Motor neuron (in vitro differentiated cells): Measurements from ENCODE around the gene ZBTB16. TPM values are rescaled to one million over a fixed set of nuclear protein-coding genes. Genes with fewer than 3 reads are reported as not detected.
A peak's percentile ranks its signal among the peaks of the same experiment; 100 is the strongest.

Experiments
- ATAC-seq, 8 experiments: fragments of 200-7000 bp; cut with Tn5 transposase; replicated peaks in 6 of 8; 2 replicates each; pipeline ENCODE4 v1.8.0; 2021; ENCODE audit warnings: mild to moderate bottlenecking in 8 of 8, moderate library complexity in 8 of 8
- H3K27ac ChIP-seq, 2 donors: fragments of 250-450 bp; sonication (Bioruptor Pico); 2 replicates each; pipeline ENCODE4 v1.9.0; 2021; ENCODE audit warnings: antibody characterized with exemption in 2 of 2, mild to moderate bottlenecking in 2 of 2, moderate library complexity in 1 of 2
- H3K4me1 ChIP-seq, 2 donors: fragments of 250-450 bp; sonication (Bioruptor Pico); replicated peaks in 1 of 2; 2 replicates each; pipeline ENCODE4 v1.6.1; 2021; ENCODE audit warnings: antibody characterized with exemption in 2 of 2, mild to moderate bottlenecking in 2 of 2, moderate library complexity in 1 of 2
- H3K4me3 ChIP-seq, 5 donors: fragments of 250-450 bp; sonication (Bioruptor Pico); 2 replicates each; pipeline ENCODE4 v1.9.0; 2021; ENCODE audit warnings: antibody characterized with exemption in 5 of 5, mild to moderate bottlenecking in 5 of 5, moderate library complexity in 4 of 5
- WGBS, 10 experiments: fragments of 450-650 bp; shearing (Covaris generic); methylation state at CpG; one replicate each; pipeline ENCODE4 v1.0.0; 2022; 5-methylcytosine and 5-hydroxymethylcytosine counted together
- in situ Hi-C, 9 experiments: fragments of 400-800 bp; cut with MboI; loops; one replicate each; pipeline ENCODE4 v1.15.0; 2021; ENCODE audit warnings: low sequenced_read_pairs in 9 of 9, low pct_unique_long_range_greater_than_20kb in 2 of 9; ENCODE audit not compliant: unreplicated experiment in 9 of 9
- total RNA-seq, 8 experiments: library from RNA; unstranded; fragments of 300-600 nt; gene quantifications; 2 replicates each; pipeline versions ENCODE4 v1.2.3 to v1.2.4, GENCODE V29; 2022

Gene ZBTB16
- total RNA-seq, 8 experiments from 2014 or later, result 0.07 to 26.6 (median 7.3) TPM; not detected in 1

DNA sequence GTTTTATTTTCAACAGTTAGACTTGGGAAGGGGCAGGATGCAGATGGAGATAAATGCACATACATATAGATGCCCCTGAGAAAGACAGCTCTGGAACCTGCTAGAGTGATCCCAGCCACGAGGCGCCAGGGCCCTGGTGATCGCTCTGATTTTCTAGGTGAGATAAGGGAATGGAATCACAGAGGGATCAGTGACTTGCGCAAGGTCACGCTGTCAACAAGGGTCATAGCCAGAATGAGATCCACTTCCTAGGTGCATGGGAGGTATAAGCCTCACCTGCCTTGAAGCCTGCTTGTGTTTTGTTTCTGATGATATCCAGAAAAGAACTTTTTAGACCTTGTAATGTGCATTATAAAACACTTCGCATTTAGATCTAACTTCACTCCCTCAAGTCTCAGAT is 47.5 kb downstream of the ZBTB16 start:
- no peak overlapping the region for H3K27ac ChIP-seq
- ATAC-seq, result no peak
- 67 to 100% (median 88%) methylated on average over 1 to 6 of the region's 6 CpGs for WGBS, 10 experiments
- no peak overlapping the region for H3K4me3 ChIP-seq
- in situ Hi-C loops, result no loop called here
- peaks cover 39 to 45% of the 10 kb centered on the region in 2 donors for H3K4me1 ChIP-seq

DNA sequence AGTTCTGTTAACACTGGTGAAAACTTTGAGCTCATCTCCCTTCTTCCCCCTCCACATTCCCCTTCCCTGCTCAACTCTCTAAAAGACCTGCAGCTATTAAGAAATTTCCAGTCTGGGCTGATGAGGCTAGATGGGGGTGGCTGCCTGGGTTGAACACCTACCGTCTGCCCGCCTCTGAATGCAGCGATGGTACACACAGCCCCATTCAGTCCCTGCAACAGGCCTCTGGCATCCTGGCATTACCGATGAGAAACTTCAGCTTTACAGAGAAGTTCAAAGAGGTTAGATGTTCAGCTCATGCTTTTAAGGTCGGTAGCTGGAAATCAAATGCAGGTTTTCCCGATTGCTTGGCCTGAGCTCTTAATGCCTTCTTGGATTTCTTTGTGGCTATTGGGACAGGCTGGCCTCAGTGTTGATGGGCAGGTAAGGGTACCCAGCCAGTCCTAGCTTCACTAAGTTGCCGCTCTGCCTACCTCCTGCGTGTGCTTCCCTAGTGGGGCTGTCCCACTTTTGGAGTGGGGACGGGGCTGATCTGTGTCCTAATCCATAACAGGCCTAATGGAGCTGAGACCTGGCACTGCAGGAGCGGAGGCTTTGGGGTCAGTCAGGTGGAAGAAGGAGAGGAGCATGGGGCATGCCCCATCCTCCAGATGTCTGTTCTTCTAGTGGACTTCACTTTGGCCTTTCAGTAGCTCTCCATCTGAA is 49.1 kb downstream of the ZBTB16 start:
- WGBS, 10 experiments, result 89 to 100% (median 94%) methylated on average over 2 to 5 of the region's 10 CpGs; no CpG with 5 or more reads in 4 of the 10 experiments
- in situ Hi-C loops, result no loop called here
- no peak overlapping the region for H3K27ac ChIP-seq
- no peak overlapping the region for H3K4me3 ChIP-seq
- peaks cover 36 to 46% of the 10 kb centered on the region in 2 donors for H3K4me1 ChIP-seq
- no peak for ATAC-seq

DNA sequence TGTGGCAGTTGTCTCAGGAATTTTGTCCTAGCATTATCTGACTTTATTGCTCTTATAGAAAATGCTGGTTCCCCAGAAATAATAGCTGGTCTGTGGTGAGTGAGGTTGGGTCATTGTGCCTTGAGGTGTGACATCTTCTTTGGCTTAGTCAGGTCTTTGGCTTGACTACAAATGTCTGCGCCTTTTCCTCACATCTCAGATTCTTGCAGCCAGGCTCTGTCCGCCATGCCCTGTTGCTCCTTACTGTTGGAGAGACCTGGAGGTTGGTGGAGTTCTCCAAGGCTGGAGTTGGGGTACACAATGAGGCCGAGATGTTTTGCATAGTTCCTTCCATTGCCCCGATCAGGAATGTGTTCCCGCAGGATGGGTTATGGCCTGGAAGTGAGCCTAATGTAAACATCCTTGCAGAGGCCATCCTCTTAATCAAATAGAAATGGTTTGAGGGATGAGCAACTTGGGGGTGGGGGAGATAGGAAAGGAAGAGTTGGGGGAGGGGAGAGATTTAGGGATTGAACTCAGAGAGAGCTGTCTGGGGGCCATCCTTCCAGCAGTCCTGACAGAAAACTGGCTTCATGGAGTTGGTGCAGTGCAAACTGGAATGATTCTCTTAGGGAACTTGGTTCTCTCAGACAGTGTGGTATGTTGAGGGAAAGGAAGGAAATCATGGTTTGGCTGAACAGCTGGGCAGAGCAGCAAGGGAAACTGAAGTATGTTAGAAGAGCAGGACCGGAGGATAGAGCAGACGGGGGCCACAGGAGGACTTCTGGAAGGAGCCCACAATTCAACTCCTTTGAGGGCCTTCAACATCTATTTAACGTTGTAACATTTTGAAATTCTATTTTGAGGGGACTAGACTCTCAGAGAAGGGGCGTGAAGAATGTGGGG is 49.9 kb downstream of the ZBTB16 start:
- peaks cover 36 to 46% of the 10 kb centered on the region in 2 donors for H3K4me1 ChIP-seq
- no peak for ATAC-seq
- in situ Hi-C loops, result no loop called here

DNA sequence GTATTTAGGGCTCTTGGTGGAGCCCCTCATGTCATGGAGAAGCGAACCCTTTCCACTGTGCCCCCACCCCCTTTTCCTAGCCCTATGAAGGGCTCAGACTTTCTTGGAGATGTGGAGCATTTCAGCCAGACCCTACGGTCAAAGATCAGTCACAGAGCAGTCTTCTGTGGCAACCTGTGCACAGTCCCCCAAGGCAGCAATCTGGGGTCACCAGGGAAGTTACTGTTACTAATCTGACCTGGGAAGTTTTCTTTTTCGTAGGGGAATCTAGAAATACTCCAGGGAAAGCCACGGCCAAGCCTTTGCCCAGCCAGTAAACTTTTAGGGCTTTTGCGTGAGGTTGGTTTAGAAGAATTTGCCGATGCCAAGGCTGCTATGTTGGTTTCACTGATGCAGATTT is 50.6 kb downstream of the ZBTB16 start:
- H3K4me1 ChIP-seq, result peaks cover 39 to 48% of the 10 kb centered on the region in 2 donors
- 32 to 100% (median 90%) methylated on average over 2 to 4 of the region's 6 CpGs; no CpG with 5 or more reads in 5 of the 10 experiments for WGBS, 10 experiments
- in situ Hi-C loops, result no loop called here
- ATAC-seq, result no peak
- H3K4me3 ChIP-seq, result no peak overlapping the region
- H3K27ac ChIP-seq, result no peak overlapping the region

More for the DNA sequence above, 49.9 kb downstream of the ZBTB16 start:
- WGBS, 10 experiments, result 17 to 90% (median 80%) methylated on average over 1 to 5 of the region's 9 CpGs; no CpG with 5 or more reads in 3 of the 10 experiments
- Histone ChIP-seq H3K27ac (no peak overlapping the region), H3K4me3 (no peak overlapping the region)

DNA sequence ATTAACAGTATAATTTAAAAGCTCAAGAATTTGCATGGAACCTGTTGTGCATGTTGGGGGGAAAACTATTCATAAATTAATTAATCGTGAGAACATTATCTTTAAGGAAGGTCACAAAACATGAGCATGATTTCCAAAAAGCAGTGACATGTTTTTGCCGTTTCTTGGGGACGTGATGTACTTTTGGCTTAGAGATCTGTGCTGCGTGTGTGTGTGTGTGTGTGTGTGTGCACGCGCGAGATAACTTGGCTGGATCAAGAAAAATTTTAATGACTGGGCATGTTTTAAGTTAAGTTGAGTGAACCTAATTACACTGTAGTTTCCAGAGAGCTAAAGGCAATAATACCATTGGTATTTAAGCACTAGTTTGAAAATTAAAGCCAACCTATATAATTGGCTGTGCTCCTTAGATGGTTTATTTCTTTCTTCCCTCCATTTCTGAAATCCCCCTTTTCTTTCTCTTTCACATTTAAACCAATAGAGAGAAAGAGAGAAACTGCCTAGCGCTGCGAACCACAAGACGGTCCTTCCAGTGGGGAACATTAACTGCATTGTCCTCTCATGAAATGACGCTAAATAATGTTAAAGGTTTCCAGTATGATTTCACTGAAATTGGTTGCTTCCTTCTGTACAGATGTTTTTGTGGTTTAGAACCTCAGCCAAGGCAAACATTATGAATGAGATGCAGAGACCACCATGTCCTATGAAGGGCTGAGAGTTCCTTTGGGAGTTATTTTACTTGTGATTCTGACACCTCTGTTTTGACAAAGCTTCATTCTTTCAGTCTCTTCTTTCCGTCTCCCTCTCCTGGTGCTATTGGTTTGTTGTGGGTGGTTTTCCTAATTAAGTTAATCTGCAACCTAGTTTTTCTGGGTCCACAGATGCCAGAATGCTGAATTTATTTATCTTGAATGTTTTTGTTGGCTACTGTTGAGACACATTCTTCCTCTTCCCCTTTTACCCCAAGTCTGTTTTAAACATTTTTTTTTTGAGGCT is 51.7 kb downstream of the ZBTB16 start:
- WGBS, 10 experiments, result 0 to 81% (median 69%) methylated on average over 2 to 12 of the region's 12 CpGs
- in situ Hi-C loops, result no loop called here
- ATAC-seq, result no peak
- peaks cover 47 to 52% of the 10 kb centered on the region in 2 donors for H3K4me1 ChIP-seq
- H3K4me3 ChIP-seq, result no peak overlapping the region
- no peak overlapping the region for H3K27ac ChIP-seq

DNA sequence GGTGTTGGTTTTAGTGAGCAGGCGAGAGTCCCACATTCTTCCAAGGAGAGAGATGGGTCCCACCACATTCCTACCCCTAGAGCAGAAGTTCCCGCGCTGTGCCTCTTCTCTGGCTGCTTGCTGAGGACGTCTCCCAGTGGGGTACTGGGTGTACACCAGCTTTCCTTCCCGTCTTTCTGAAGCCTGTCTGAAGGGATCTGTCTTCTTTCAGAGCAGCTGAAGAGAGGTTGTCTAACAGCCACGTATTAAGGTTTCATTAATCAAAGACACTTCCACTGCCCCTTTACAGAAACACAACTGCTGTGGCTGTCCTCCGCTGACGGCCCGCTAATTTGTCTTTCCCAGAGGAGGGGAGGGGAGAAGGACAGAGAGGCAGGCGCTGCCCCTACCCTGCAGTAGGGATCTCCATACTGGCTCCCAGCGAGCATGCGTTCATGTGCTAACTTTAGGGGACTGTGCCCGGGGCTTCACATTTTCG is 56.0 kb downstream of the ZBTB16 start:
- Histone ChIP-seq H3K4me1 (peaks cover 30 to 34% of the 10 kb centered on the region in 2 donors), H3K4me3 (peak overlapping the region in 2 of 5 donors; percentile 10 to 12), H3K27ac (no peak overlapping the region)
- in situ Hi-C loops, result no loop called here
- 7 to 65% (median 33%) methylated on average over 2 to 8 of the region's 14 CpGs for WGBS, 10 experiments
- peak in 5 of 8 experiments; percentile 98 to 100 (median 99) for ATAC-seq

DNA sequence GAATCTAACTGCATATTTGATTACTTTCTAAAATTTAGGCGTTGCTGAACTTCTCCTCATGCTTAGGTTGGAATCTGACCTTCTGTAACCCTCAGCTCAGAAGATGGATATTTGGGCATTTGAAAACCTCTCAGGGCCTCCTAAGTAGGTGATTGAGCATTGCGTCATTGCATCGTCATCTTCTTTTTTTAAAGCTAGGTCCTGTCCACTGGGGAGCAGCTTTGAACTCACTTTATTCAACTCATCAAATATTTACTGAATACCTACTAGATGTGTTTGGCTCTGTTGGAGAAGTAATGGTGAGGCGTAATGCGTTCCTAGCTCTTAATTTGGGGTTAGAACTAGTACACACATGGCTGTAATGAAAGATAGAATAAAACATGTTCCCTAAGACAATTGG is 56.8 kb downstream of the ZBTB16 start:
- Histone ChIP-seq H3K4me3 (no peak overlapping the region), H3K27ac (no peak overlapping the region), H3K4me1 (peaks cover 28% of the 10 kb centered on the region in 2 donors)
- in situ Hi-C loops, result no loop called here
- 87 to 100% (median 97%) methylated on average over 1 to 5 of the region's 5 CpGs; no CpG with 5 or more reads in 4 of the 10 experiments for WGBS, 10 experiments
- ATAC-seq, result no peak

DNA sequence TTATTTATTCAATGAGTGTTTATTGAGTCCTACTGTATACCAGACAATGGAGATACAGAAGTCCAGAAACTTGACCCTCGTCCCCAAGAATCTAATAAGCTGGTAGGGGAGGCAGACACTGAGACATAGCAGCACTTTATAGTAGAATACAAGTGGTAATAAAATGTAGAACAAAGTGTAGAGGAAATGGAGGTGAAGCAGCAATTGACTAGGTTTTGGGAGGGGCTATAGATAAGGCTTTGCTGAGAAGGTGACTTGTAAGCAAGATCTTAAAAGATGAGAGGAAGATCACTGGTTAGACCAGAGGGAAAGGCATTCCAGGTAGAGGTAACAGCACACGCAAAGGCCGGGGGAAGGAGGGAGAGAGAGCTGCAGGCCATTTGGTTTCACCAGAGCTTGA is 57.3 kb downstream of the ZBTB16 start:
- H3K4me3 ChIP-seq, result no peak overlapping the region
- in situ Hi-C loops, result no loop called here
- 0 to 100% (median 65%) methylated on average over 1 to 3 of the region's 3 CpGs; no CpG with 5 or more reads in 2 of the 10 experiments for WGBS, 10 experiments
- H3K4me1 ChIP-seq, result peaks cover 23% of the 10 kb centered on the region in 2 donors
- no peak overlapping the region for H3K27ac ChIP-seq
- no peak for ATAC-seq

DNA sequence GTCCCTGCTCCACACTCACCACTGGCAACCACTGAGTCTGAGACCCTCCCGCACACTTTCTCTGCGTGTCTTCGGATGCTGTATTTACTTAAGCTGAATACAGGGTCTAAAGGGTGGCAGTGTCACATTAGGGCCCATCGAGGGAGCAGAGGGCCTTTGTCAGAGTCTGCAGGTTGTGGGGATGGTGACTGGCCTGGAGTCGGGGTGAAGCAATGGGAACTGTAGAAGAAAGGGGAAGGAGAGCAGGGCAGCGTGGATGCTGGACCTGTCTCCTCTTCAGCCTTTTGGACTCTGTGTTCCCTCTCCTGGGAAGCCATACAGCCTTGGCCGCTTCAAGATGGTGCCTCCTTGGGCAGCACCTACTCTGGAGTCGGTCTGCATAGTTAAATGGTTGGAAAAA is 61.1 kb downstream of the ZBTB16 start:
- H3K4me3 ChIP-seq, result no peak overlapping the region
- no peak overlapping the region for H3K27ac ChIP-seq
- no peak for ATAC-seq
- in situ Hi-C loops, result no loop called here
- 0 to 100% (median 75%) methylated on average over 1 to 8 of the region's 8 CpGs; no CpG with 5 or more reads in 2 of the 10 experiments for WGBS, 10 experiments
- peaks cover 22 to 24% of the 10 kb centered on the region in 2 donors for H3K4me1 ChIP-seq

DNA sequence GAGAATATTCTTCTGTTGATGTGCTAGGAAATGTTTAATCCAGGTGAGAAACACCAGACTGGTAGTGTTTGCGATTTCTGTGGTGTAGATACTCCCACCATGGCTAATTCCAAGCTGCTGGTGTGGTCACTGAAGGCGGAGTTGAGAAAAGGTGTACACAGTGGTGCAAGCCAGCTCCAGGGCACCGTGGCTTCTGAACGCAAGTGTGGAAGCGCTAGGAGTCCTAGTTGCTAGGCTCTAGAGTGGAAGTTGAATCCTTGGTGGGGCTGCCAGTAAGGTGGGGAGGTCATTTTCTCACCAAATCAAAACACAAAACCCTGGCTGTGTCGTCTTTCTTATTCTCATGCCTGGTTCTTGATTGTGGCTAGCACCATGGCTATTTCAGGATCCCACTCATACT is 61.6 kb downstream of the ZBTB16 start:
- no peak overlapping the region for H3K27ac ChIP-seq
- H3K4me3 ChIP-seq, result no peak overlapping the region
- WGBS, 10 experiments, result 0 to 100% (median 79%) methylated on average over 1 to 6 of the region's 6 CpGs; no CpG with 5 or more reads in 2 of the 10 experiments
- ATAC-seq, result no peak
- H3K4me1 ChIP-seq, result peaks cover 17 to 18% of the 10 kb centered on the region in 2 donors
- in situ Hi-C loops, result no loop called here

DNA sequence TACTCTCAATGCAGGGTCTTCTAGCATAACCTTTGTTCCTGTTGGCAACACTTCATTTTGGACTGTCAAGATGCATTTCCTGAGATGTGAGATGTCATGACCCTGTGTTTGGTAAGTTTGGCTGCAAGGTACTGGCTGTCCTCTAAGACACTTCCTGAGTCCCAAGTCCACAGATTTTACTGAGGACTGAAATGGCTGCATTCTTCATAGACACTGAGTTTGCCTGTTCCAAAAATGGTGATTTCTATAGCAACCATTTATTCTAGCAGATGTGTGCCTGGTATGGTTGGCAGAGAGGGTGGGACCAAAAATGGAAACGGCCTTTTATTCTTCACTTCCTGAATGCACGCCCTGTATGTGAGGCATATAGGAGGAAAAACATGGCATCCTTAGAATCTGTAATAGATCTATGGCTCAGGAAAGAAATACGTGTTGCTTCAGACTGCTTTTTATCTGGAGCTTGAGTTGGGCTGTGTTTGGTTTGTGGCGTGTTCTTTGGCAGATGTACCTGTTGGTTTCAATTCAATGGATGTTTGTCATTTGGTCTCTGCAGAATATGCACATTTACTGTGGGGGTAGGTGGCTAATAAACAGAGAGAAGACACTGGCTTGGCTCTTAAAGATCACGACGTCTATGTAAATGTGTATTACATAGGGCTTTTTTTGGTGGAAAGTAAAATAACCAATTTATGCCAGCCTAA is 62.4 kb downstream of the ZBTB16 start:
- H3K27ac ChIP-seq, result no peak overlapping the region
- H3K4me3 ChIP-seq, result no peak overlapping the region
- peaks cover 9 to 10% of the 10 kb centered on the region in 2 donors for H3K4me1 ChIP-seq
- no peak for ATAC-seq
- in situ Hi-C loops, result no loop called here
- 40 to 100% (median 82%) methylated on average over 1 to 6 of the region's 6 CpGs for WGBS, 10 experiments

DNA sequence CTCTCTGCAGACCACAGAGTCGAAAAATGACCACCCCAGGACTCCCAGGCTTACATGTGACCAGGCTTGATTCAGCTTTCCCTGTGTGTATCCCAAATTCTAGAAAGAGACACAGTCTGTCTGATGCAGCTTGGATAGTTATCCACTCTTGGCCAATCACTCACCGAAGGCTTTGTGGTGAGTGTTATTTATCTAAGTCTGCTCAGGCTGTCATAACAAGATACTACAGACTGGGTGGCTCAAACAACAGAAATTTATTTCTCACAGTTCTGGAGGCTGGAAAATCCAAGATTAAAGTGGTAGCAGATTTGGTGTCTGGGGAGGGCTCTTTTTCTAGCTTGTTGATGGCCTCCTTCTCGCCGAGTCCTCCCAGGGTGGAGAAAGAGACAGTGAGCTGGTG is 63.2 kb downstream of the ZBTB16 start:
- in situ Hi-C loops, result no loop called here
- Histone ChIP-seq H3K4me1 (peaks cover 8 to 9% of the 10 kb centered on the region in 2 donors), H3K27ac (no peak overlapping the region), H3K4me3 (no peak overlapping the region)
- 0 to 100% (median 88%) methylated on average over 1 to 4 of the region's 4 CpGs; no CpG with 5 or more reads in 2 of the 10 experiments for WGBS, 10 experiments
- ATAC-seq, result no peak
